K562 (cell line): ENCODE data around the gene SIK3. TPM values are rescaled to one million over a fixed set of nuclear protein-coding genes. Genes with fewer than 3 reads are reported as not detected.

Experiments
- ATAC-seq: fragments of 200-7000 bp; cut with Tn5 transposase; 3 replicates; pipeline ENCODE4 v1.9.1; 2020; ENCODE audit warnings: moderate library complexity
- BruUV-seq: library from RNA; stranded (reverse); fragments of 400-500 nt; replicated peaks from 2 replicates; lab custom pipeline; 2021; lab: Mats Ljungman, UMichigan
- CTCF ChIA-PET: fragments of 300-600 bp; formaldehyde crosslinking; extraction: SDS; loops from one replicate; lab custom pipeline; 2021; ENCODE audit warnings: low intra/inter-chr PET ratio; lab: Yijun Ruan, JAX
- POLR2A ChIA-PET: fragments of 300-600, 350-650 bp; sonication (Branson Sonifier 250); formaldehyde crosslinking; extraction: SDS; loops from one replicate; lab custom pipeline; 2021; ENCODE audit warnings: antibody characterized with exemption, inconsistent platforms; lab: Yijun Ruan, JAX
- DNase-seq, 4 experiments: peaks; one replicate each; pipeline versions ENCODE4 v3.0.0 to v3.0.0-alpha.2; 2011 to 2018; ENCODE audit warnings: low spot score in 3 of 4, mixed read lengths in 3 of 4; ENCODE audit errors: extremely low read depth in 1 of 4
- FAIRE-seq: peaks from 2 replicates; lab custom pipeline; 2011; peaks lifted over from hg19 to GRCh38; lab: Jason Lieb, UNC
- H2AFZ ChIP-seq: 2 replicates; pipeline ENCODE4 v1.6.0; 2011; ENCODE audit warnings: low read depth, low read length, control low read depth, inconsistent platforms
- H3K27ac ChIP-seq: fragments of 200-600 bp; 3 replicates; pipeline ENCODE4 v1.8.0; 2011; ENCODE audit warnings: low read depth, mild to moderate bottlenecking, control low read depth, inconsistent platforms, low read length, moderate library complexity, mixed read lengths; ENCODE audit errors: extremely low read depth
- H3K27me3 ChIP-seq, 2 experiments: fragments of 300-600 bp in 1 of 2; 2 replicates in 1 of 2; 3 replicates in 1 of 2; pipeline versions ENCODE4 v1.6.0 to v1.8.0; 2011; ENCODE audit warnings: inconsistent platforms in 2 of 2, low read length in 2 of 2, mild to moderate bottlenecking in 1 of 2, mixed read lengths in 1 of 2, moderate library complexity in 1 of 2; ENCODE audit not compliant: control insufficient read depth in 2 of 2, insufficient read depth in 2 of 2
- H3K36me3 ChIP-seq: fragments of 300-600 bp; 3 replicates; pipeline ENCODE4 v1.8.0; 2011; ENCODE audit warnings: mild to moderate bottlenecking, low read length, inconsistent platforms; ENCODE audit not compliant: control insufficient read depth, insufficient read depth
- H3K4me1 ChIP-seq, 2 experiments: fragments of 200-600 bp in 1 of 2; replicated peaks in 1 of 2; 2 replicates in 1 of 2; 3 replicates in 1 of 2; pipeline versions ENCODE4 v1.5.1 to v1.8.0; 2011; ENCODE audit warnings: inconsistent platforms in 2 of 2, low read length in 2 of 2, mild to moderate bottlenecking in 1 of 2, mixed read lengths in 1 of 2, moderate library complexity in 1 of 2; ENCODE audit not compliant: control insufficient read depth in 2 of 2, insufficient read depth in 2 of 2
- H3K4me2 ChIP-seq: 2 replicates; pipeline ENCODE4 v1.6.1; 2011; ENCODE audit warnings: low read length, control low read depth, inconsistent platforms, mixed read lengths; ENCODE audit not compliant: insufficient read depth
- H3K4me3 ChIP-seq: fragments of 200-600 bp; sonication (generic), shearing (Covaris generic); 2 replicates; pipeline ENCODE4 v1.5.1; 2016; ENCODE audit warnings: control low read depth, inconsistent platforms
- H3K79me2 ChIP-seq: fragments of 200-600 bp; 3 replicates; pipeline ENCODE4 v1.8.0; 2011; ENCODE audit warnings: low read length, inconsistent platforms; ENCODE audit not compliant: control insufficient read depth, insufficient read depth
- H3K9ac ChIP-seq, 2 experiments: 2 replicates each; pipeline versions ENCODE4 v1.6.0 to v1.6.1; 2011; ENCODE audit warnings: low read depth in 2 of 2, low read length in 2 of 2, control low read depth in 1 of 2, inconsistent platforms in 1 of 2, mild to moderate bottlenecking in 1 of 2, mixed read lengths in 1 of 2; ENCODE audit not compliant: insufficient read depth in 1 of 2
- H3K9me1 ChIP-seq: one replicate; pipeline ENCODE4 v1.6.0; 2011; ENCODE audit warnings: inconsistent platforms, mild to moderate bottlenecking, low read length, moderate library complexity; ENCODE audit not compliant: control insufficient read depth, insufficient read depth
- H3K9me3 ChIP-seq: replicated peaks from 2 replicates; pipeline ENCODE4 v1.5.1; 2011; ENCODE audit warnings: low read depth, low read length, inconsistent platforms; ENCODE audit not compliant: control insufficient read depth, insufficient read depth
- H4K20me1 ChIP-seq: replicated peaks from 2 replicates; pipeline ENCODE4 v1.6.1; 2011; ENCODE audit warnings: low read length, inconsistent platforms, mixed read lengths; ENCODE audit not compliant: control insufficient read depth, insufficient read depth
- HNRNPH1 ChIP-seq: fragments of 200-400 bp; formaldehyde crosslinking; optimal IDR thresholded peaks from 2 replicates; pipeline ENCODE3; 2017; ENCODE audit warnings: low read depth, mild to moderate bottlenecking, low read length, moderate library complexity
- IRF1 ChIP-seq: sonication (generic); formaldehyde crosslinking; IDR thresholded peaks from 2 replicates; pipeline ENCODE4 v1.8.0; 2022; ENCODE audit warnings: missing genetic modification reagents, mild to moderate bottlenecking, borderline replicate concordance
- NCOA4 ChIP-seq: fragments of 450-650 bp; IDR thresholded peaks from 2 replicates; pipeline ENCODE4 v1.6.1; 2018; ENCODE audit warnings: mild to moderate bottlenecking; ENCODE audit not compliant: partially characterized antibody
- NCOR1 ChIP-seq: fragments of 450-650 bp; IDR thresholded peaks from 2 replicates; pipeline ENCODE4 v1.6.1; 2016; ENCODE audit warnings: mild to moderate bottlenecking, moderate library complexity
- POLR2H ChIP-seq: IDR thresholded peaks from 2 replicates; pipeline ENCODE4 v1.6.1; 2016; ENCODE audit warnings: missing genetic modification characterization, low read depth, mild to moderate bottlenecking, control low read depth, missing compliant biosample characterization, moderate library complexity
- RAD51 ChIP-seq: fragments of 450-650 bp; IDR thresholded peaks from 2 replicates; pipeline ENCODE4 v1.7.1; 2016; ENCODE audit warnings: low read depth, mild to moderate bottlenecking, borderline replicate concordance
- RBBP5 ChIP-seq: fragments of 200-600 bp; sonication (generic); IDR thresholded peaks from 2 replicates; pipeline ENCODE4 v1.6.1; 2012; ENCODE audit warnings: borderline replicate concordance, mild to moderate bottlenecking, low read length, control low read depth, inconsistent platforms; ENCODE audit not compliant: insufficient read depth, poor library complexity, severe bottlenecking
- SAFB2 ChIP-seq: fragments of 200-400 bp; formaldehyde crosslinking; IDR thresholded peaks from 2 replicates; pipeline ENCODE4 v1.6.1; 2018; ENCODE audit warnings: borderline replicate concordance, low read length, low read depth, moderate library complexity; ENCODE audit not compliant: severe bottlenecking
- TFAP4 ChIP-seq: sonication (generic); formaldehyde crosslinking; IDR thresholded peaks from 2 replicates; pipeline ENCODE4 v1.8.0; 2022; ENCODE audit warnings: missing genetic modification reagents, mild to moderate bottlenecking, moderate library complexity, borderline replicate concordance
- ZNF146 ChIP-seq: IDR thresholded peaks from one replicate; pipeline ENCODE4 v1.6.1; 2018; ENCODE audit warnings: missing compliant biosample characterization; ENCODE audit not compliant: unreplicated experiment
- ZNF280A ChIP-seq: fragments of 450-650 bp; IDR thresholded peaks from 2 replicates; pipeline ENCODE4 v1.6.1; 2018; ENCODE audit warnings: mild to moderate bottlenecking, low read depth; ENCODE audit not compliant: partially characterized antibody
- ZNF311 ChIP-seq: fragments of 250-450 bp; sonication (Bioruptor Pico); IDR thresholded peaks from 2 replicates; pipeline ENCODE4 v1.4.0; 2020; ENCODE audit warnings: mild to moderate bottlenecking, moderate library complexity
- ZNF316 ChIP-seq: fragments of 450-650 bp; IDR thresholded peaks from 2 replicates; pipeline ENCODE4 v1.6.1; 2016
- ZNF695 ChIP-seq: fragments of 450-650 bp; formaldehyde crosslinking; IDR thresholded peaks from 2 replicates; pipeline ENCODE4 v1.4.0; 2020; ENCODE audit warnings: mild to moderate bottlenecking, moderate library complexity
- ZNF717 ChIP-seq: fragments of 250-450 bp; sonication (Bioruptor Pico); IDR thresholded peaks from 2 replicates; pipeline ENCODE4 v1.5.0; 2021
- ZNF780A ChIP-seq: fragments of 250-450 bp; sonication (Bioruptor Pico); IDR thresholded peaks from 2 replicates; pipeline ENCODE4 v1.5.0; 2021; ENCODE audit warnings: mild to moderate bottlenecking
- WGBS: fragments of 100-300 bp; shearing (Covaris generic); methylation state at CpG from one replicate; pipeline ENCODE4 v1.1.6; 2016; ENCODE audit warnings: low coverage, mixed read lengths; ENCODE audit not compliant: insufficient coverage; ENCODE audit errors: missing lambda C conversion rate; 5-methylcytosine and 5-hydroxymethylcytosine counted together
- in situ Hi-C: fragments of 300-500 bp; cut with MboI; formaldehyde crosslinking; loops from 4 replicates; pipeline ENCODE4 v1.15.0; 2018; ENCODE audit warnings: inconsistent platforms, mixed read lengths
- intact Hi-C: fragments of 100-400 bp; cut with micrococcal nuclease; formaldehyde crosslinking; loops from 2 replicates; pipeline ENCODE4 v1.14.2; 2022
- polyA plus RNA-seq, 8 experiments: library from polyadenylated mRNA; depleted of rRNA in 4 of 8; stranded (reverse) in 5 of 8; unstranded in 3 of 8; fragments of >200 nt; fragmentation: Nextera tagmentation in 2 of 8; fragmentation: Illumina TruSeq in 1 of 8; extraction: Ambion mirVana in 2 of 8; extraction: Trizol in 1 of 8; gene quantifications; 2 replicates each; pipeline versions ENCODE4 v1.2.1 to v1.2.3, GENCODE V29; 2011 to 2014; ENCODE audit warnings: inconsistent platforms in 1 of 8, missing spikeins in 1 of 8
- total RNA-seq, 7 experiments: library from RNA; depleted of rRNA in 6 of 7; stranded (reverse); fragments of >200 nt in 6 of 7; fragmentation: Illumina TruSeq in 2 of 7; extraction: Trizol in 2 of 7; gene quantifications; 2 replicates each; pipeline versions ENCODE4 v1.2.1 to v1.2.3, GENCODE V29; 2011 to 2021; ENCODE audit warnings: low replicate concordance in 1 of 7

The SIK3 gene
- total and polyA plus RNA-seq, 9 of the 15 experiments (the other 6 are each of a cell fraction or from before 2014, with no cell fraction given): 1.6 to 21.6 (median 8.0) TPM

GRCh38 chr11:116844722-116845121 lies 253.5 kb downstream of the SIK3 start:
- Histone ChIP-seq H3K9ac (no peak overlapping the region), H2AFZ (no peak overlapping the region), H3K4me3 (no peak overlapping the region), H3K4me1 (peaks cover 7 to 13% of the 10 kb centered on the region in 2 experiments; a peak in 3 of 5 replicates), H3K27me3 (no peaks in the 10 kb centered on the region), H3K79me2 (no peaks in the 10 kb centered on the region), H3K9me3 (no peaks in the 10 kb centered on the region), H3K27ac (no peak overlapping the region), H3K4me2 (no peak overlapping the region), H4K20me1 (no peaks in the 10 kb centered on the region), H3K9me1 (no peaks in the 10 kb centered on the region), H3K36me3 (peaks cover 52% of the 10 kb centered on the region; the same call in 2 of the 3 replicates)
- ChIA-PET POLR2A (no interaction called here), CTCF (no interaction called here)
- intact Hi-C loops: no loop called here
- in situ Hi-C loops: no loop called here
- no peak for DNase-seq
- ATAC-seq: no peak
- FAIRE-seq: no peak
- no peak for TF ChIP-seq ZNF717 (CRISPR knock-in tag)
- no peak for TF ChIP-seq IRF1 (CRISPR knock-in tag)
- TF ChIP-seq ZNF146 (CRISPR knock-in tag): no peak
- TF ChIP-seq ZNF780A (CRISPR knock-in tag): no peak
- TF ChIP-seq ZNF311 (CRISPR knock-in tag): no peak
- no peak for TF ChIP-seq HNRNPH1
- TF ChIP-seq RAD51: no peak
- no peak for TF ChIP-seq ZNF316
- TF ChIP-seq RBBP5: no peak
- no peak for TF ChIP-seq SAFB2
- no peak for TF ChIP-seq NCOR1
- TF ChIP-seq ZNF280A: no peak
- no peak for TF ChIP-seq POLR2H (tag)
- TF ChIP-seq NCOA4: no peak
- TF ChIP-seq ZNF695 (CRISPR knock-in tag): no peak
- TF ChIP-seq TFAP4 (CRISPR knock-in tag): no peak
- BruUV-seq: no TSS peak
- WGBS: 87% methylated on average over 4 of the region's 4 CpGs
